Keratinocyte (primary cell): ENCODE measurements around the gene MAD1L1. TPM values are rescaled to one million over a fixed set of nuclear protein-coding genes. Genes with fewer than 3 reads are reported as not detected.

Experiments used
- DNase-seq: peaks from one replicate; pipeline ENCODE4 v3.0.0-alpha.2; 2011; ENCODE audit warnings: low read depth, missing footprints, low spot score
- FAIRE-seq: peaks from 2 replicates; lab custom pipeline; 2011; peaks lifted over from hg19 to GRCh38; lab: Jason Lieb, UNC
- H2AFZ ChIP-seq: 2 replicates; pipeline ENCODE4 v1.6.0; 2012; ENCODE audit warnings: low read length, control low read depth, inconsistent platforms; ENCODE audit not compliant: control insufficient read depth
- H3K27ac ChIP-seq: 2 replicates; pipeline ENCODE4 v1.5.1; 2011; ENCODE audit warnings: low read length; ENCODE audit not compliant: control insufficient read depth, insufficient read depth
- H3K27me3 ChIP-seq: 3 replicates; pipeline ENCODE4 v1.6.0; 2011; ENCODE audit warnings: low read length; ENCODE audit not compliant: control insufficient read depth, insufficient read depth; ENCODE audit errors: extremely low read depth
- H3K36me3 ChIP-seq, 2 experiments: 2 replicates in 1 of 2; 3 replicates in 1 of 2; pipeline ENCODE4 v1.5.1; 2011; ENCODE audit warnings: low read length in 2 of 2, mild to moderate bottlenecking in 1 of 2; ENCODE audit not compliant: control insufficient read depth in 2 of 2, insufficient read depth in 2 of 2; ENCODE audit errors: extremely low read depth in 1 of 2
- H3K4me1 ChIP-seq: 3 replicates; pipeline ENCODE4 v1.5.1; 2011; ENCODE audit warnings: low read length; ENCODE audit not compliant: control insufficient read depth, insufficient read depth; ENCODE audit errors: extremely low read depth
- H3K4me2 ChIP-seq: 3 replicates; pipeline ENCODE4 v1.6.0; 2011; ENCODE audit warnings: low read depth, low read length; ENCODE audit not compliant: control insufficient read depth, insufficient read depth; ENCODE audit errors: extremely low read depth
- H3K4me3 ChIP-seq, 3 experiments: fragments of 200-600 bp in 1 of 3; sonication (generic) in 1 of 3; 2 replicates in 2 of 3; 3 replicates in 1 of 3; pipeline ENCODE4 v1.5.1; 2011 to 2016; ENCODE audit warnings: low read length in 3 of 3, mild to moderate bottlenecking in 3 of 3, control low read depth in 2 of 3, inconsistent platforms in 1 of 3, low read depth in 1 of 3, mixed read lengths in 1 of 3, mixed run types in 1 of 3, moderate library complexity in 1 of 3; ENCODE audit not compliant: control insufficient read depth in 2 of 3, insufficient read depth in 2 of 3; ENCODE audit errors: extremely low read depth in 1 of 3
- H3K79me2 ChIP-seq: 2 replicates; pipeline ENCODE4 v1.6.0; 2012; ENCODE audit warnings: low read length; ENCODE audit not compliant: control insufficient read depth, insufficient read depth
- H3K9ac ChIP-seq: 3 replicates; pipeline ENCODE4 v1.6.0; 2011; ENCODE audit warnings: low read length; ENCODE audit not compliant: control insufficient read depth, insufficient read depth; ENCODE audit errors: extremely low read depth
- H3K9me1 ChIP-seq: 3 replicates; pipeline ENCODE4 v1.6.0; 2011; ENCODE audit warnings: low read length; ENCODE audit not compliant: control insufficient read depth, insufficient read depth; ENCODE audit errors: extremely low read depth
- H3K9me3 ChIP-seq: 2 replicates; pipeline ENCODE4 v1.5.1; 2012; ENCODE audit warnings: low read depth, low read length; ENCODE audit not compliant: control insufficient read depth
- H4K20me1 ChIP-seq: 3 replicates; pipeline ENCODE4 v1.6.0; 2011; ENCODE audit warnings: low read length; ENCODE audit not compliant: control insufficient read depth, insufficient read depth; ENCODE audit errors: extremely low read depth
- CTCF ChIP-seq, 3 experiments: IDR thresholded peaks in 1 of 3; conservative IDR thresholded peaks in 1 of 3; optimal IDR thresholded peaks in 1 of 3; 2 replicates in 2 of 3; 3 replicates in 1 of 3; pipeline versions ENCODE3 to v1.5.1; 2011; ENCODE audit warnings: low read length in 3 of 3, mild to moderate bottlenecking in 3 of 3, moderate library complexity in 2 of 3, control low read depth in 1 of 3, inconsistent platforms in 1 of 3; ENCODE audit not compliant: insufficient read depth in 2 of 3; ENCODE audit errors: extremely low read depth in 1 of 3
- EZH2 ChIP-seq: IDR thresholded peaks from one replicate; pipeline ENCODE4 v1.6.1; 2012; ENCODE audit warnings: inconsistent platforms, mild to moderate bottlenecking, low read length, moderate library complexity
- dilution Hi-C: fragments of 300-500 bp; cut with MboI; formaldehyde crosslinking; loops from one replicate; pipeline ENCODE4 v1.7.0; 2020; ENCODE audit warnings: low sequenced_read_pairs; ENCODE audit not compliant: extremely low pct_ligation_motif_present
- polyA plus RNA-seq, 5 experiments: library from polyadenylated mRNA; depleted of rRNA in 3 of 5; stranded (reverse) in 3 of 5; stranded (forward) in 1 of 5; unstranded in 1 of 5; fragments of >200 nt; gene quantifications; 1 replicate in 1 of 5; 2 replicates in 3 of 5; 3 replicates in 1 of 5; pipeline versions ENCODE4 v1.2.1 to v1.2.3, GENCODE V29; 2011 to 2012; ENCODE audit warnings: missing spikeins in 2 of 5, low read depth in 1 of 5, low replicate concordance in 1 of 5

MAD1L1 gene
- polyA plus RNA-seq, 1 donor (not counting 4 experiments of a cell fraction or from before 2014, with no cell fraction given) = 18.0 TPM

- Histone ChIP-seq H2AFZ (no peak overlapping the region), H3K4me1 (peaks cover 4% of the 10 kb centered on the region), H4K20me1 (peaks cover 4% of the 10 kb centered on the region), H3K79me2 (no peaks in the 10 kb centered on the region), H3K27me3 (no peaks in the 10 kb centered on the region), H3K27ac (no peak overlapping the region), H3K36me3 (peaks cover 0 to 6% of the 10 kb centered on the region in 2 experiments), H3K9me3 (no peaks in the 10 kb centered on the region), H3K4me3 (no peak overlapping the region), H3K9ac (no peak overlapping the region), H3K9me1 (peaks cover 5% of the 10 kb centered on the region), H3K4me2 (no peak overlapping the region)
- FAIRE-seq (no peak), DNase-seq (no peak)
- TF ChIP-seq CTCF (optimal IDR thresholded peaks at IDR 0.05 in 1 of 3, IDR thresholded peaks at IDR 0.05 in 1 of 3, conservative IDR thresholded peaks at IDR 0.05 in 1 of 3; ENCODE audit: extremely low read depth in 1 of 3, insufficient read depth in 2 of 3, low read length in 3 of 3) = no peak
- no peak for TF ChIP-seq EZH2
- dilution Hi-C loops = no loop called here
Observed at GRCh38 chr7:2257046-2257551, 24.4 kb upstream of the MAD1L1 start.

- Histone ChIP-seq H2AFZ (no peak overlapping the region), H3K4me2 (no peak overlapping the region), H4K20me1 (peaks cover 4% of the 10 kb centered on the region), H3K4me3 (no peak overlapping the region), H3K36me3 (peaks cover 0 to 6% of the 10 kb centered on the region in 2 experiments), H3K27ac (no peak overlapping the region), H3K79me2 (no peaks in the 10 kb centered on the region), H3K9me3 (no peaks in the 10 kb centered on the region), H3K27me3 (no peaks in the 10 kb centered on the region), H3K9ac (no peak overlapping the region), H3K4me1 (peaks cover 4% of the 10 kb centered on the region), H3K9me1 (peaks cover 5% of the 10 kb centered on the region)
- TF ChIP-seq CTCF (optimal IDR thresholded peaks at IDR 0.05 in 1 of 3, IDR thresholded peaks at IDR 0.05 in 1 of 3, conservative IDR thresholded peaks at IDR 0.05 in 1 of 3; ENCODE audit: extremely low read depth in 1 of 3, insufficient read depth in 2 of 3, low read length in 3 of 3) = no peak
- no peak for DNase-seq
- dilution Hi-C loops = no loop called here
- no peak for FAIRE-seq
Observed at GRCh38 chr7:2256306-2257045, 23.7 kb upstream of the MAD1L1 start.
